ENCODE measurements around the gene CDHR3.

CDHR3 gene

GRCh38 chr7:106056513-106057203 lies 93.6 kb downstream of the CDHR3 start (continued):
- TF ChIP-seq ZNF692 (tag by site-specific recombination; IDR thresholded peaks at IDR 0.05) = 0 out of 2 replicates have a peak, but pooled peaks have one; percentile 42
- TF ChIP-seq CTCF (tag by site-specific recombination; IDR thresholded peaks at IDR 0.05) = peak; percentile 77
- TF ChIP-seq ZNF560 (tag by site-specific recombination; IDR thresholded peaks at IDR 0.05; ENCODE audit: borderline replicate concordance) = no peak
- no peak for TF ChIP-seq SCRT1 (tag by site-specific recombination; IDR thresholded peaks at IDR 0.05; ENCODE audit: borderline replicate concordance)
- no peak for TF ChIP-seq ZNF311 (tag by site-specific recombination; IDR thresholded peaks at IDR 0.05; ENCODE audit: borderline replicate concordance)
- TF ChIP-seq GLIS2 (tag by site-specific recombination; IDR thresholded peaks at IDR 0.05) = no peak
- TF ChIP-seq ZNF639 (tag by site-specific recombination; IDR thresholded peaks at IDR 0.05) = no peak
- no peak for TF ChIP-seq SALL2 (tag by site-specific recombination; IDR thresholded peaks at IDR 0.05; ENCODE audit: borderline replicate concordance)

- Histone ChIP-seq H3K36me3 (ENCODE audit: control insufficient read depth in 2 of 2, insufficient read depth in 1 of 2, low read length in 2 of 2) (no peaks in the 10 kb centered on the region), H3K27ac (ENCODE audit: extremely low read depth, low read depth, low read length) (no peak overlapping the region), H3K9me3 (ENCODE audit: control insufficient read depth, insufficient read depth, low read depth, low read length) (no peaks in the 10 kb centered on the region), H3K4me1 (ENCODE audit: control insufficient read depth, insufficient read depth, low read length) (no peaks in the 10 kb centered on the region), H3K4me3 (ENCODE audit: low read depth, low read length) (no peak overlapping the region)
- CTCF ChIA-PET = interaction anchor here (0.8 to 6.9 kb wide), 19 partner anchors 10 to 111 kb away, joined by 3 to 144 read pairs (median 5); no protein-coding TSS in a partner anchor
- POLR2A ChIA-PET = no interaction called here
- TF ChIP-seq KLF9 (tag by site-specific recombination; IDR thresholded peaks at IDR 0.05; ENCODE audit: low read depth) = no peak
- no peak for TF ChIP-seq KLF1 (tag by site-specific recombination; IDR thresholded peaks at IDR 0.05)
- TF ChIP-seq IKZF3 (tag by site-specific recombination; IDR thresholded peaks at IDR 0.05) = no peak
- no peak for TF ChIP-seq ZSCAN30 (tag by site-specific recombination; IDR thresholded peaks at IDR 0.05)
- TF ChIP-seq KLF8 (tag by site-specific recombination; IDR thresholded peaks at IDR 0.05) = no peak
- no peak for TF ChIP-seq ZXDB (tag by site-specific recombination; IDR thresholded peaks at IDR 0.05)
- no peak for TF ChIP-seq MZF1 (tag by site-specific recombination; IDR thresholded peaks at IDR 0.05; ENCODE audit: borderline replicate concordance)
- no peak for TF ChIP-seq ZNF202 (tag by site-specific recombination; IDR thresholded peaks at IDR 0.05; ENCODE audit: borderline replicate concordance)
- no peak for TF ChIP-seq SCRT2 (tag by site-specific recombination; IDR thresholded peaks at IDR 0.05)
- no peak for TF ChIP-seq ZNF701 (tag by site-specific recombination; IDR thresholded peaks at IDR 0.05)
- no peak for TF ChIP-seq ZNF501 (tag by site-specific recombination; IDR thresholded peaks at IDR 0.05)
- no peak for TF ChIP-seq ZNF449 (tag by site-specific recombination; IDR thresholded peaks at IDR 0.05)
- TF ChIP-seq ZNF184 (tag by site-specific recombination; IDR thresholded peaks at IDR 0.05) = no peak
- TF ChIP-seq ZNF777 (tag by site-specific recombination; IDR thresholded peaks at IDR 0.05; ENCODE audit: borderline replicate concordance) = no peak
- no peak for TF ChIP-seq ZNF19 (tag by site-specific recombination; IDR thresholded peaks at IDR 0.05; ENCODE audit: low read depth)
- TF ChIP-seq YY2 (tag by site-specific recombination; IDR thresholded peaks at IDR 0.05) = no peak
- TF ChIP-seq FEZF1 (tag by site-specific recombination; IDR thresholded peaks at IDR 0.05) = no peak
- TF ChIP-seq ZNF624 (tag by site-specific recombination; IDR thresholded peaks at IDR 0.05) = no peak
Measured at GRCh38 chr7:106057204-106057961, 94.3 kb downstream of the CDHR3 start.

Data from HEK293 (cell line).